Skin of body (tissue), 2 donors: ENCODE data around the gene TNFRSF6B. TPM values are rescaled to one million over a fixed set of nuclear protein-coding genes. Genes with fewer than 3 reads are reported as not detected.
"Not testable (repeated sequence)": the region's sequence is repeated elsewhere in the genome, so short reads cannot be mapped to it uniquely, and the experiment has no call there.

Source experiments
- DNase-seq: peaks from one replicate; lab custom pipeline; 2025; lab: John Stamatoyannopoulos, UW
- total RNA-seq: library from RNA; depleted of rRNA; stranded (reverse); fragments of >200 nt; gene quantifications from one replicate; pipeline ENCODE4 v1.2.3, GENCODE V29; 2014

Gene TNFRSF6B
- total RNA-seq, 1 donor from 2014 or later, result 3.4 TPM

DNA sequence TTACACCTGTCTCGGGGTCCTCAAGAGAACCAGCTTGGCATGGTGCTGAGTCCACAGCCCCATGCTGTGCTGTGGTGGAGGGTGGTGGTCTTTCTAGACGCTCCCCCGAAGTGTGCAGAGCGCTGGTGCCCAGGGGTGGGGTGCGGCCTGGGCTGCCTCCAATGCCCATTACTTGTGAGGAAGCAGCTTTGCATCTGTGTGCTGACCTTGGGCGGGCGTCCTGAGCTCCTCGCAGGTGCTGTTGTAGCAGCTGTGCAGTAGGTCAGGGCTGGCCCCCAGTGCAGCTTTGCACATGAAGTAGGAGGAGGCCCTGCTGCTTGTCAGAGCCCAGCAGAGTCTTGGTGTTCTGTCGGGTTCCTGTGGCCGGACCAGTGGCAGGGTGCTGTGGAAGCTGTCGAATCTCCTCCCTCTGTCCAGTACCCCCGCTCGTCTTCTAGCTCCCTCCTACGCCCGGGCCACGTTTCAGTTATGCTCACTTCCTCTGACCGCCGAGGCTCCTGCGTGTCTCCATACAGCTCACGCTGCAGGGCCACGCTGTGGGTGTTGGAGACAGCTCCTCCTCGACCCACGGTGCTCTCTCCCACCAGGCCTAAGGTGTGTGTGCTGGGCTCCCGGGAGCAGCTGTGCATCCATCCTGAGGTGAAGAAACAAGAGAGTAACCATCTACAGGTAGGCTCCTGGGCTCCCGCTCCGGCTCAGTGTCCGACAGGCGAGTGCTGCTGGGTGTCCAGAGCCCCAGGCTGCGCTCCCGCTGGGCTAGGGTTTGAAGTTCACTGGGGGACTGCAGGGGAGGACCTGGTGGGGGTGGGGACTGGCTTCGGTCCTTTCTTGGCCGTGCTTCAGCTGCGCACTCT lies 34.3 kb upstream of the TNFRSF6B start:
- DNase-seq, result no peak

DNA sequence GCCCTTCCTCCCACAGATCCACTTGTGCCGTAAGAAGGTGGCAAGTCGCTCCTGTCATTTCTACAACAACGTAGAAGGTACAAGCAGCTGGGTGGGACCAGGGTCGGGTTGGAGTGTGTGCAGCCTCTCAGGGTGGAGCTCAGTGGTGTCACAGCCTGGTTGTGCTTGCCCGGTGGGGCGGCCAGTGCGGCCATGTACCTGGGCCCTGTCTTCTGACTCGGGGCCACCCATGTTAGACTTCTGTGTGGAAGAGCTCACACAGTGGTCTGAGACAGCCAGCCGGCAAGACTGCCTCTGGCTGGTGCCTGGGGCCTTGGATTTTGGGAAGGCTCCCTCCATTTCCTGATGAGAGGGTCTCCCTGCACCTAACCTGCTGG lies 33.7 kb upstream of the TNFRSF6B start:
- no peak for DNase-seq

DNA sequence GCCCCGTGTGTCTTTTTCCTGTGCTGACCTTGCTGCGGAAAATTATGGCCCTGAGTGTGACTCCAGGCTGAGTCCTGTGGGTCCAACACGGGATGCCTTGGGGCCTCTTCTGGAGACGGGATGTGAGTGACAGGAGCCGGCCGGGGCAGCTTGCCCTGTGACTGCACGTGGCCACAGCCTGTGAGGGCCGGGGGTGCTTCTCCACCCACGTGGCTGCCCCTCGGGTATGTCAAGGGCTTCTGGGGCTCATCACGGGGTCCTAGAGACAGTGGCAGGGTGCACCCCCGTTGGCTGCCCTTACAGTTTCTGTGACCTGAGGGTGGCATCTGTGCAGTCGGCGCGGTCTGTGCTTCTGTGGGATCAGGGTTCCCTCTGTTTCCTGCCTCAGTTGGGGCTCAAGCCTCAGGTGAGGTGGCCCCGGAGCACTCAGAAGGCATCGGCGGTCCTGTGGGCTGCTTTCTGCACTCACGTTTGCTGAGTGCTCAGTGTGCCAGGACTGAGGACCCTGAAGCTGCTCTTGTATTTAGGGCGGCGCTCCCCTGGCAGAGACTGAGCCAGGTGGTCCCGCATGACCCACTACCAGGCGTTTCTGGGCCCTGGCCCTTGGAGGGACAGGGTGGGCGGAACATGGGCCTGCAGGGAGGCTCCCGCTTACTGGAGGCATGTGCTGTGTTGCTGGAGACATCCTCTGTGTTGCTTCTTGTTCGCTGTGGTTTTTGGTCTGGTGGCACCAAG lies 33.0 kb upstream of the TNFRSF6B start:
- DNase-seq, result no peak

DNA sequence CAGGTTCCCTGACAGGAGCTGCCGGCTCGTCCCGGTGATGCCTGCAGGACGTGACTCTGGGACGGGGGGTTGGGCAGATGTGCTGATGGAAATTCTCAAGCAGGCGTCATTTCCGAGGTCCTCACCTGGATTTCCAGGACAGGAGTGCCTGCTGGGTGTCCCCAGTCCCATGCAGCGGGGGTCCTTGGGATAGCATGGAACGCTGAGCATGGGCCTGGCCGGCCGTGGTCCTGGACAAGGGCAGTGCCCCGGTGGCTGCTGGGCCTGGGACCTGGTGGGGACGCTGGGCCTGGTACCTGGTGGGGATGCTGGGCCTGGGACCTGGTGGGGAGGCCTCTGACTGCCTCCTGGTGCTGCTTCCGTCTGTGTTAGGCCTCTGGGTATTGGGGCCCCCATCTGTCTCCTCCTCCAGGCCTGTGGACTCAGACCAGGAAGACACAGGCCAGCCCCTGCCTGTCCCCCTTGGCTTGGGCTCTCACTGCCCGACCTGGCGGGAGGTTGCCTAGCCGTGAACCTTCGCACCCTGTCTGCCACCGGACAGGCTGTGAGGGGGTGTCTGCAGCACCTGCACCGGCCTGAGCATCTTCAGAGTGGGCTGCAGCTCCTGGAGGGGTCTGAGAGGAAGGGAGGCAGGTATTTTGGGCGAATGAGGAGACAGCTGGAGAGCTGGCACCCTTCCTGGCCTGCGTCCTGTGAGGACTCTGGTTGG lies 32.2 kb upstream of the TNFRSF6B start:
- DNase-seq, result no peak

DNA sequence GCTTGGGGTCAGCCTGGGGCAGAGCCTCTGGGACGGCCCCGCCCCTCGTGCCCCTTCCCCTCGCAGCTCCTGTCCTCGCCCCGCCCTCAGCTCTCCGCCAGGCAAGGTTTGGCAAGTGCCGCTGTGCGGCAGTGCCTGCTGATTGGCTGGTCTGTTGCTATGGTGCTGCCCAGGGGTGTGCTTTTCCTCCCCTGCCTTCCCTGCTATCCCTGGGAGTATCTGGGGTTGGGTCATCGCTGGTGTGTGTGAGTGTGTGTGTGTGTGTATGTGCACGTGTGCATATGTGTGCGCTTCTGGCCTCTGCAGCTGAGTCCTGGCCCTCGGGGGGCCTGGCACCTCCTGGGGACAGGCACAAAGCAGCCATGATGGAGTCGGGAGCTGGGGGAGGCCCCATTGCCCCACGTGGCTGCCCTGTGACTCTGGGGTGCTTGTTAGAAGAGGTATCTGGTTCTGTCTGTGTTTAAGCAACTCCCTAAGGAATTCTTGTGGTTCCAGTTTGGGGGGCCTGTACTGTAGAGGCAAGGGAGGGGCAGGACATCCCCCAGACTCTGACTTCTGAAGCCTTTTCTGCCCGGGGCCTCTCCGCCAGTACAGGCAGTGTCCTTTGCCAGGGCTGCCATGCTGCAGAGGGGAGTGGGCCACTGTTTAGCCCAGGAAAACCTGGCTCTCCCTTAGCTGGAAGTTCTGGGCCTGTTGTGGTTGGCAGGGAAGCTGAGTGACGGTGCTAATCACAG lies 31.4 kb upstream of the TNFRSF6B start:
- DNase-seq, result no peak

DNA sequence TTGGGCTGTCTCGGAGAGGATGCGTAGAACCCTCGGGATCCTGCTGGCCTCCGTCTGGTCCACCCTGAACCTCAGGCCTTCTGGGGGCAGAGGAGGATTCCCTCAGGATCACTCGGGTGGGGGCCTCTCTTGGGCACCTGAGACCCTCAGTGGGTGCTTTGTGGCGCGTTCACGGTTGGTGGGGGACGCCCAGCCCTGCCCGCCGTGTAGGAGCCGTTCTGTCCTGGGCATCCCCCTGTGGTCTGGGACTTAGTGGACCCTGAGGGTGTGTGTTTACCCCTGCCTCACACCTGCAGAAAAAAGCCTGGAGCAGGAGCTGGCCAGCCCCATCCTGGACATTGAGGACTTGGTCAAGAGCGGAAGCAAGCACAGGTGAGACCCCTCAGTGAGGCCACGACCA lies 30.7 kb upstream of the TNFRSF6B start:
- no peak for DNase-seq

DNA sequence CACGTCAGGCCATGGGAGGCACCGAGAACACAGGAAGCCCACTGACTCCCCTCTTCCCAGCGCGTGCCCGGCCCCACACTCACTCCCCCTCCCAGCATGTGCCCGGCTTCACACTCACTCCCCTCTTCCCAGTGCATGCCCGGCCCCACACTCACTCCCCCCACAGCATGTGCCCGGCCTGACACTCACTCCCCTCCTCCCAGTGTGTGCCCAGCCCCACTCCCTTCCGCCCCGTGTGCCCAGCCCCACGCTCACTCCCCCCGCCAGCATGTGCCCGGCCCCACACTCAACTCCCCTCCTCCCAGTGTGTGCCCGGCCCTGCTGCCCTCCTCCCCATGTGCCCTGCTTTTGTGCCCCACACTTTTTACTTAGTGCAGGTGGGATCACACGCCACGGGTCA lies 28.6 kb upstream of the TNFRSF6B start:
- no peak for DNase-seq

DNA sequence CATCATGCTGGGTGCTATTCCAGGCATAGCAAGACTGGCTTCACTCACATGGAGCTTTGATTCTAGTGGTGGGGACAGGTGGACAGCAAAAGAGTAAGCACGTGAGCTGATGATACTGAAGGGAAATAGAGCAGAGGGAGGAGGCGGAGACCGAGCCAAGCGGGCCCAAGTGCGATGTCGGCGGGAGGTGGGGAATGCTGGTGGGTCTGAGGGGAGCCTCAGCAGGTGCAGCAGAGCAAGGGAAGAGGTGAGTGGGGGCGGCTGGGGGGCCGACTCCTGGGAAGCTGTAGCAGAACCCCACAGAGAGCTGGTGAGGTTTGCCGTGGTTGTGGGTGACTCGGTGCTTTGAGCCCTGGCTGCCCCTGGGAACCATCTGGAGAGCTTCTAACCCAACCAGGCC lies 28.1 kb upstream of the TNFRSF6B start:
- DNase-seq, result no peak

DNA sequence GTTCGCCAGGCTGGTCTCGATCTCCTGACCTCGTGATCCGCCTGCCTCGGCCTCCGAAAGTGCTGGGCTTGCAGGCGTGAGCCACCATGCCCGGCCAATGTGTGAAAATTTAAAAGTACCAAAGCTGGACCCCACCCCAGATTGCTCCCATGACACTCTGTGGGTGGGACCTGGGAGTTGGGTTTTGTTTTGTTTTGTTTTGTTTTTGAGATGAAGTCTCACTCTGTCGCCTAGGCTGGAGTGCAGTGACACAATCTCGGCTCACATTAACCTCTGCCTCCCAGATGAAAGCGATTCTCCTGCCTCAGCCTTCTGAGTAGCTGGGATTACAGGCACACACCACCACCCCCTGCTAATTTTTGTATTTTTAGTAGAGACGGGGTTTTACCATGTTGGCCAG lies 24.8 kb upstream of the TNFRSF6B start:
- DNase-seq, result not testable (repeated sequence)

DNA sequence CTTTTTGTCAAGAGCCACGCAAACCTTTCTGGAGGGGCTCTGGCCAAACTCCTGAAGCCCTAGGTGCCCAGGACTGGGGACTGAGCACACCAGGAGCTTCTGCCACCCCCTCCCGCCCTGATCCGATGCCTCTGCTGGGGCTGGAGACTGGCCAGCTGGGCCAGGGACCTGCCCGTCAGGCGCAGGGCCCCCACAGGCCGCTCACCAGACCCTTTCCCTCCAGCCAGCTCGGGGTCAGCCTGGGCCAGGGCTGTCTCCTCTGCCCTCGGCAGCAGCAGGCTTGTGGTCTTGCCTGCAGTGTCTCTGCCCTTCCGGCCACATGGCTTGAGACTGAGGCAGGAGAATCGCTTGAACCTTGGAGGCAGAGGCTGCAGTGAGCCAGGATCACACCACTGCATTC lies 23.8 kb upstream of the TNFRSF6B start:
- no peak for DNase-seq

DNA sequence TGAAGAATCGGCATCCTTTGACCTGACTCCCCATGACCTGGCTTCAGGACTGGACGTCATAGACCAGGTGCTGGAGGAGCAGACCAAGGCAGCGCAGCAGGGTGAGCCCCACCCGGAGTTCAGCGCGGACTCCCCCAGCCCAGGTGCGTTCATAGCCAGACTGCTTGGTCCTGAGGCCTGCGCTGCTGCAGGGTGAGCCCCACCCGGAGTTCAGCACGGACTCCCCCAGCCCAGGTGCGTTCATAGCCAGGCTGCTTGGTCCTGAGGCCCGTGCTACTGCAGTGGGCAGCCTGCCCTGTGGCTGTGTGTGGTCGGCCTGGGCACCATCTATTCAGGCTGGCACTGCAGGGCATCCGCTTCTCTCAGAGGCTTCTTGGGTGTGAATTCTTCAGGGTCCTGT lies 22.5 kb upstream of the TNFRSF6B start:
- DNase-seq, result no peak

DNA sequence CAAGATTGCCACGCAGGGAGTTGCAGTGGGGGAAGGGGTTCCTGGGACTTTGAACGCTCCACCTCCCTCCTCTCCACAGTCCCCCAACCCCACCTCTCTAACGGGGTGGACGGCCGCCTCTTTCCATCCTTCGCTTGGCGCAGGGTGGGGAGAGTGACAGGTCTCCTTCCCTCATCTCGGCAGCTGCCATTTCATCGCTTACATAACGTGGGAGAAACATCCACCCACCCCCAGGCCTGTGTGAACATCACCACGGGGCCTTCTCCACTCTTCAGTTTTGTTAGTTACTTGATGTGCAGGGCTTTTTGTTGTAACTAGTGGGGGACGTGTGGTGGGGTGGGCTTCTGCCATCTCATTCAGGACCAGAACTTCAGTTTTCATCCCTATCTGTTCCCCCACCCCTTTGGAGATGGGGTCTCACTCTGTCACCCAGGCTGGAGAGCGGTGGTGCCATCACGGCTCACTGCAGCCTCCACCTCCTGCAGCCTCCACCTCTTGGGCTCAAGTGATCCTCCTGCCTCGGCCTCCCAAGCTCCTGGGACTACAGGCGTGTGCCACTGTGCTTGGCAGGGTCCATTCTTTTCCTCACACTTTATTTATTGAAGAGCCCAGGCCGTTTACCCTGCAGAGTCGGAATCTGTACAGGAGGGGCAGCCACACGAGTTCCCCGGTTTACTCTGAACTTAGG lies 20.6 kb upstream of the TNFRSF6B start:
- no peak for DNase-seq

DNA sequence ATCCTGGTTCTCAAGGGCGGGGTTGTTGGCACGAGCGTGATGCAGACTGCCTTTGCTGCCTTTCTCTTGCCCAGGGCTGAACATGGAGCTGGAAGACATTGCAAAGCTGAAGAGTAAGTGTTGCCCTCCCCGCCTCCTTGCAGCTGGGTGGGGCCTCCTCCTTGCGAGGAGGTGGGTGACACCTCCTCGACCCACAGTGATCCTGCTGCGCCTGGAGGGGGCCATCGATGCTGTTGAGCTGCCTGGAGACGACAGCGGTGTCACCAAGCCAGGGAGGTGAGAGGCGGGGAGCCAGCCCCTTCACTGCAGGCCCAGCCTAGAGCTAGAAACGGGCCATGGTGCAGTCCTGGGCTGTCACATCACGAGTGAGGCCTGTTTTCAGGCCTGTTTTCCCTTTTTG lies 18.4 kb upstream of the TNFRSF6B start:
- no peak for DNase-seq

DNA sequence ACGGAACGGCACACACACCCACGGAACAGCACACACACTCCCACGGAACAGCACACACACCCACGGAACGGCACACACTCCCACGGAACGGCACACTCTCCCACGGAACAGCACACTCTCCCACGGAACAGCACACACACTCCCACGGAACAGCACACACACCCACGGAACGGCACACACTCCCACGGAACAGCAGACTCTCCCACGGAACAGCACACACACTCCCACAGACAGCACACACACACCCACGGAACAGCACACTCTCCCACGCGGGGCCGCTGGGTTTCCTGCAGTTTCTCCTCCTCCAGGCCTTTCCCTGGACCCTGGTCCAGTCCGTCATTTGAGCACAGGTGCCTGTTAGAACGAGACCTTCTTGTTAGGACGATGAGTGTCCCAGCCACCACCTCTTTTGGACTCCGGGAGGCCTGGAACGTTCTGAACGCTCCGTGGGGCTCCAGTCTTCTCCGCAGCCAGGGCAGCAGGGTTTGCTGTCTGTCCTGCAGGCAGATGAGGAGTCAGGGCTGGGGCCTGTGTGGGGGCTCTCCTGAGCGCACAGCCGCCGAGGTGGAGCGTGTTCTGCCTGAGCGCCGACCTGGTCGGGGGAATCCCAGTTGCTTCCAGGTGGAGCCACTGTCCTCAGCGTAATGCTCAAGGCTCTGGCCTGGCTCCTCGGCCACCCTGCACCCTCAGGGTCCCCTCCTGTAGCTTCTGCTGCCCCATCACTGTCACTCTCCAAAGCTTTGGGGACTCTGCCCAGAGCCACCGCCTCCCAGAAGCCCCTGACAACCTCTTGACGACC lies 17.6 kb upstream of the TNFRSF6B start:
- DNase-seq, result no peak

DNA sequence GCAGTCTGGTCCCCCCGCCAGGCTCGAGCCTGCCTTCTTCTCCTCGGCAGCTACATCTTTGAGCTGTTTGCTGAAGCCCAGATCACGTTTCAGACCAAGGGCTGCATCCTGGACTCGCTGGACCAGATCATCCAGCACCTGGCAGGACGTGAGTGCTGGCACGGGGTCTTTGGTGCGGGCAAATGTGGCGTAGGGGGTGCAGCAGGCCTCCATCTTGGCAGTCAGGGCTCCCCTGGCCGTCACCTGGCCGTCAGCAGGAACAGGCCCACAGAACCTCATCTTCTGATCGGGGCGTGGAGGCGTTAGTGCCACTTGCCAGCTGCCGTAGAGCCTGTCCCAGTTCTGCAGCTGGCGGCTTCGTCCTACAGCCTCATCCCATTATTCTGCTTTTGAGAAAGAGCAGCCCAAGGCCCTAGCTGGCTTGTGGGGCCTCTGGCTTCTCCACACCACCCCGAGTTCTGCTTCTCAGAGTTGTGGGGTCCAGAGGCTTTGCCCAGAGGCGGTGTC lies 16.6 kb upstream of the TNFRSF6B start:
- DNase-seq, result no peak

DNA sequence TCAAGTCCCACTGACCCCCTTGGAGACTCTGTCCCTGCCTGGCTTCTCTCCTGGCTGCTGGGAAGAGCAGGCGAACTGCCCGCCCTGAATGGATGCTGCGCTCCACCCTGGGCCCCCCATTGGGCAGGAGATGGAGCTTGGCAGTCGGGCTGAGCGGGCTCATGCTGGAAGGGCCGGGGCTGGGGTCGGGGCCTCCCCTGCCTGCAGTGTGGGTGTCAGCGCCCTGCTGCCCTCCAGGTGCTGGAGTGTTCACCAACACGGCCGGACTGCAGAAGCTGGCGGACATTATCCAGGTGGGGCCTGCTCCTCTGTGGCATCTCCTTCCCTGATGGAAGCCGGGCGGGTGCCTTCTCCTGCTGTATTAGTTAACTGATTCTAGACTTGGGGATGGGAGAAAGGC lies 16.0 kb upstream of the TNFRSF6B start:
- no peak for DNase-seq

DNA sequence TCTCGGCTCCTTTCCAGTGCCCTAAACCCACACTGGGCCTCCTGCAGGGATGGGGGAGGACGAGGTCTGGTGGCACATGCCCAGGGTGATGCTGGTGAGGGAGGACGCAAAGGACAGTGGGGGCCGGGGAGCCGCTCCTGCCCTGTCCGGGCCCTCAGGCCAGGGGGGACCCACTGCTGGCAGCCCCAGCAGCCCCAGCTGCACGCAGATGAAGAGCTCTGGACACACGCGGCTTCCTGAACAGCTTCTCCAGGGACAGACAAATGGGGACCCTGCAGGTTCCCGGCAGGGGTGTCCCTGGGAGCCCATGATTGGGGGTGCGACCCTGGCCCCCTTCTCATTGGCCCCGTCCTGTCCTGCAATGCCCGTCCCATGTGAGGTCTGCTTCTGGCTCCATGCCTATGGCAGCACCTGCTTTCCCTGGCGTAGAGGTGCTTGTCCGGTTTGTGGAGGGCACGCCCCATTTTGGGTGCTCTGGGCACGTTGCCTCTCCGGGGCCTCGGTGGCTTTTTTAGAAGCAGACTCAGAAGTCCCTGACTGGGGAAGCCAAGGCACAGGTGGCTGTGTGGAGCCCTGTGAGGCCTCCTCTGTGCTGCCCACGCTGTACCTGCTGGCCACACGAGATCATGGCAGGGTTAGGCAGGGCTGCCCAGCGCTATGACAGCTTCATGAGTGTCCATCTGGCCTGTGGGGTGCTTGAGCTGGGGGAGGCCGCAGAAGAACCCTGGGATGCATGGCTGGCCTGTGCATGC lies 15.4 kb upstream of the TNFRSF6B start:
- DNase-seq, result no peak

DNA sequence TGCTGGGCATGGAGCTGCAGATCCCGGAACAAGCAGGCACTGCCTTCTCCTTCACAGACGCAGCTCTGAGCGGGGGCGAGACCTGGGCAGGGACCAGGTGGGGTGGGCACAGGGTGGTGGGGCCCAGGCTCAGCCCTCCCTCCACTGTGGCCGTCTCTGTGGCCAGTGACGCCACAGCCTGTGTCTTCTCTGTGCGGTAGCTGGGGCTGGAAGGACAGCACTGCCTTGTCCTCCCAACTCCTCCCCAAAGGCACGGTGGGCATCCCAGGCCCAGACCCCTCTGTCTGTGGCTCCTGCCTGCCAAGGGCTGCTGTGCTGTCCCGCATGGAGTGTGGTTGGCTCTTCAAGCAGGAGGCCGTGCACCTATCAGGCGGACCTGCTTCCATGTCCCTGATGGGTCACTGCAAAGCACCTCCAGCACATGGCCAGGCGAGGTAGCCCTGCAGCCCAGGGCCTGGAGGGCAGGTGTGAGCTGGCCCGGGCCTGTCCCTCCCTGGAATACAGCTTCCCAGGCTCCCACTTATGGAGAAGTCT lies 14.8 kb upstream of the TNFRSF6B start:
- no peak for DNase-seq
